HepG2 (cell line): ENCODE data around the gene LRRC39. TPM values are rescaled to one million over a fixed set of nuclear protein-coding genes. Genes with fewer than 3 reads are reported as not detected.

Experiments
- AHR ChIP-seq: IDR thresholded peaks from 2 replicates; pipeline ENCODE4 v1.6.1; 2018; ENCODE audit warnings: missing genetic modification reagents, missing compliant biosample characterization
- BATF2 ChIP-seq: sonication (generic); formaldehyde crosslinking; IDR thresholded peaks from 2 replicates; pipeline ENCODE4 v1.8.0; 2022; ENCODE audit warnings: mild to moderate bottlenecking, missing genetic modification reagents, moderate library complexity
- BRF2 ChIP-seq: sonication (generic); formaldehyde crosslinking; IDR thresholded peaks from 2 replicates; pipeline ENCODE4 v1.8.1; 2022; ENCODE audit warnings: mild to moderate bottlenecking, missing genetic modification reagents
- CENPBD1 ChIP-seq: sonication (generic); formaldehyde crosslinking; IDR thresholded peaks from 2 replicates; pipeline ENCODE4 v1.8.0; 2022; ENCODE audit warnings: missing genetic modification reagents, low read depth, mild to moderate bottlenecking, borderline replicate concordance
- DZIP1 ChIP-seq: sonication (generic); formaldehyde crosslinking; IDR thresholded peaks from 2 replicates; pipeline ENCODE4 v1.5.0; 2020; ENCODE audit warnings: mild to moderate bottlenecking, missing genetic modification reagents
- EEA1 ChIP-seq: sonication (generic); formaldehyde crosslinking; IDR thresholded peaks from 2 replicates; pipeline ENCODE4 v1.5.1; 2020; ENCODE audit warnings: mild to moderate bottlenecking, missing genetic modification reagents, borderline replicate concordance
- ELF1 ChIP-seq: sonication (generic); formaldehyde crosslinking; IDR thresholded peaks from 2 replicates; pipeline ENCODE4 v1.4.0; 2020; ENCODE audit warnings: missing genetic modification reagents
- FOSL1 ChIP-seq: sonication (generic); formaldehyde crosslinking; IDR thresholded peaks from 2 replicates; pipeline ENCODE4 v1.9.0; 2021; ENCODE audit warnings: missing genetic modification reagents, borderline replicate concordance
- FOSL2 ChIP-seq: sonication (generic); formaldehyde crosslinking; IDR thresholded peaks from 2 replicates; pipeline ENCODE4 v1.4.0; 2020; ENCODE audit warnings: missing genetic modification reagents
- JUND ChIP-seq: sonication (generic); formaldehyde crosslinking; IDR thresholded peaks from 2 replicates; pipeline ENCODE4 v1.8.0; 2022; ENCODE audit warnings: mild to moderate bottlenecking, missing genetic modification reagents
- MYC ChIP-seq: sonication (generic); formaldehyde crosslinking; IDR thresholded peaks from 2 replicates; pipeline ENCODE4 v1.9.0; 2021; ENCODE audit warnings: missing genetic modification reagents, borderline replicate concordance
- NR2F6 ChIP-seq, 2 experiments: IDR thresholded peaks; 2 replicates each; pipeline ENCODE4 v1.6.1; 2016; ENCODE audit warnings: antibody characterized with exemption in 1 of 2, mild to moderate bottlenecking in 1 of 2
- PLRG1 ChIP-seq: fragments of 450-650 bp; conservative IDR thresholded peaks from 2 replicates; pipeline ENCODE4 v1.6.1; 2016
- TP53 ChIP-seq: sonication (generic); formaldehyde crosslinking; conservative IDR thresholded peaks from 2 replicates; pipeline ENCODE4 v1.4.0; 2020; ENCODE audit warnings: missing genetic modification reagents
- ZNF264 ChIP-seq: sonication (generic); formaldehyde crosslinking; IDR thresholded peaks from 2 replicates; pipeline ENCODE4 v1.4.0; 2020; ENCODE audit warnings: missing genetic modification reagents
- ZNF34 ChIP-seq: sonication (generic); formaldehyde crosslinking; IDR thresholded peaks from 2 replicates; pipeline ENCODE4 v1.4.0; 2020; ENCODE audit warnings: mild to moderate bottlenecking, missing genetic modification reagents, borderline replicate concordance
- ZNF362 ChIP-seq: sonication (generic); formaldehyde crosslinking; IDR thresholded peaks from 2 replicates; pipeline ENCODE4 v1.4.0; 2020; ENCODE audit warnings: missing genetic modification reagents, mild to moderate bottlenecking, borderline replicate concordance
- ZNF510 ChIP-seq: sonication (generic); formaldehyde crosslinking; IDR thresholded peaks from 2 replicates; pipeline ENCODE4 v1.4.0; 2020; ENCODE audit warnings: low read depth, mild to moderate bottlenecking, missing genetic modification reagents
- ZNF562 ChIP-seq: sonication (generic); formaldehyde crosslinking; IDR thresholded peaks from 2 replicates; pipeline ENCODE4 v1.8.0; 2022; ENCODE audit warnings: missing genetic modification reagents, borderline replicate concordance
- ZNF776 ChIP-seq: sonication (generic); formaldehyde crosslinking; IDR thresholded peaks from 2 replicates; pipeline ENCODE4 v1.4.0; 2020; ENCODE audit warnings: mild to moderate bottlenecking, missing genetic modification reagents
- polyA plus RNA-seq, 8 experiments: library from polyadenylated mRNA; depleted of rRNA in 3 of 8; stranded (reverse) in 7 of 8; unstranded in 1 of 8; fragments of >200 nt; fragmentation: Illumina TruSeq in 4 of 8; extraction: Trizol in 4 of 8; gene quantifications; 2 replicates each; pipeline versions ENCODE4 v1.2.1 to v1.2.3, GENCODE V29; 2011 to 2016; ENCODE audit warnings: low read depth in 4 of 8, missing spikeins in 1 of 8, mixed read lengths in 1 of 8; ENCODE audit not compliant: insufficient read depth in 1 of 8
- total RNA-seq, 5 experiments: library from RNA; depleted of rRNA; stranded (reverse); fragments of >200 nt; fragmentation: Illumina TruSeq; extraction: Trizol; gene quantifications; 2 replicates each; pipeline ENCODE4 v1.2.3, GENCODE V29; 2016; ENCODE audit warnings: low read depth in 1 of 5

Gene LRRC39
- total and polyA plus RNA-seq, 2 of the 13 experiments (the other 11 are each of a cell fraction or from before 2014, with no cell fraction given), result 0.07 to 0.32 TPM

- TF ChIP-seq ZNF776, result no peak
- no peak for TF ChIP-seq ZNF34
- TF ChIP-seq FOSL2 (CRISPR knock-in tag), result peak; percentile 85
- TF ChIP-seq ZNF264 (CRISPR knock-in tag), result no peak
- TF ChIP-seq PLRG1, result no peak
- no peak for TF ChIP-seq CENPBD1 (CRISPR knock-in tag)
- no peak for TF ChIP-seq MYC (CRISPR knock-in tag)
- no peak for TF ChIP-seq TP53 (CRISPR knock-in tag)
- no peak for TF ChIP-seq DZIP1 (CRISPR knock-in tag)
- TF ChIP-seq ELF1 (CRISPR knock-in tag), result no peak
- no peak for TF ChIP-seq AHR (CRISPR knock-in tag)
- TF ChIP-seq NR2F6 (IDR thresholded peaks at IDR 0.05), result no peak
- TF ChIP-seq NR2F6 (CRISPR knock-in tag; IDR thresholded peaks at IDR 0.05), result no peak
- TF ChIP-seq ZNF562 (CRISPR knock-in tag), result no peak
- TF ChIP-seq BRF2 (CRISPR knock-in tag), result no peak
- TF ChIP-seq FOSL1 (CRISPR knock-in tag), result peak; percentile 50; the same call in 1 of the 2 replicates
- no peak for TF ChIP-seq ZNF362
- no peak for TF ChIP-seq EEA1 (CRISPR knock-in tag)
- TF ChIP-seq ZNF510 (CRISPR knock-in tag), result no peak
- no peak for TF ChIP-seq BATF2 (CRISPR knock-in tag)
- TF ChIP-seq JUND (CRISPR knock-in tag), result peak; percentile 47; the same call in 1 of the 2 replicates
- TF ChIP-seq, all 625 proteins: peak for 8
Measured at GRCh38 chr1:100219883-100220282, 41.8 kb upstream of the LRRC39 start (continued).
